ENCODE measurements around the gene FSTL1. TPM values are rescaled to one million over a fixed set of nuclear protein-coding genes. Genes with fewer than 3 reads are reported as not detected.

Gene FSTL1, protein sequence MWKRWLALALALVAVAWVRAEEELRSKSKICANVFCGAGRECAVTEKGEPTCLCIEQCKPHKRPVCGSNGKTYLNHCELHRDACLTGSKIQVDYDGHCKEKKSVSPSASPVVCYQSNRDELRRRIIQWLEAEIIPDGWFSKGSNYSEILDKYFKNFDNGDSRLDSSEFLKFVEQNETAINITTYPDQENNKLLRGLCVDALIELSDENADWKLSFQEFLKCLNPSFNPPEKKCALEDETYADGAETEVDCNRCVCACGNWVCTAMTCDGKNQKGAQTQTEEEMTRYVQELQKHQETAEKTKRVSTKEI
- total RNA-seq = 1,000 to 10,000 TPM in 1 of 2 donors, 100 to 1,000 TPM in 1; 548 to 1,310 TPM
- long read RNA-seq, donor 1, full-length matches to known transcripts = 335 of 520 reads
- long read RNA-seq, donor 1, partial matches to known transcripts = 56 of 520 reads
- long read RNA-seq, donor 1, other reads (novel, unspliced or antisense) = 129 of 520 reads
- long read RNA-seq, donor 2, full-length matches to known transcripts = 52 of 136 reads
- long read RNA-seq, donor 2, partial matches to known transcripts = 17 of 136 reads
- long read RNA-seq, donor 2, other reads (novel, unspliced or antisense) = 67 of 136 reads

DNA sequence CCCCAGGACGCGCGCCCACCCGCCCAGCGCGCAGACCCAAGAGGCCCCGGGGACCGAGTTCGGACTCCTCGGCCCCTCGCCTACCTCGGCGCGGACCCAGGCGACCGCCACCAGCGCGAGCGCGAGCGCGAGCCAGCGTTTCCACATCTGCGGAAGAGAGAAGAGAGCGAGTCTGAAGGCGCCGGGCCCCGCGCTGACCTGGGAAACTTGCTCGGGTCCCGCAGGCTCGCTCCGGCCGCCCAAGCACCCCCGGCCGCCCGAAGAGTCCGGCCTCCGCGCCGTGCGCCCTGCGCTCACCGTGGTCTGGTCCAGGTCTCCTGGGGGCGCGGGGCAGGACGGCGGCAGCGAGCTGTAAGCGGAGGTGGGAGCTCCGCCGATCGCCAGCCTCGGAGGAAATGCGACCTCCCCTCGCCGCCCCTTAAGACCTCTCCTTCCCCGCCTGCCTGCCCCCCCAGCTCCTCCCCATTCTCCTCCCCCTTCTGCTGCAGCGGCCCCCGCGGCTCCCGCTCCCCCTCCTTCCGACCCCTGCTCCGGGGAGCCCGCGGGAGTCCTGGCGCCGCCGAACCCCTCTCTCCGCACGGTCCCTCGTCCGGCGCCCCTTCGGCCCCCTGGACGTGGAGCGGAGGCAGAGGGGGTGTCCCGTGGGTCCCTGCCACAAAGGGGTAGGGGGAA lies at the start of gene FSTL1:
Gene FSTL1 (minus strand): TSS at position 393 of the 672 bp plus-strand sequence. CDS start 246 bp downstream, at position 147.
- intact Hi-C loops (cut with DNase I) = loop anchor here in 1 of 2 donors (5.0 kb wide), 1 partner anchor 47 kb away; no protein-coding TSS in a partner anchor
- DNase-seq (ENCODE audit: low spot score) = peak; percentile 90

DNA sequence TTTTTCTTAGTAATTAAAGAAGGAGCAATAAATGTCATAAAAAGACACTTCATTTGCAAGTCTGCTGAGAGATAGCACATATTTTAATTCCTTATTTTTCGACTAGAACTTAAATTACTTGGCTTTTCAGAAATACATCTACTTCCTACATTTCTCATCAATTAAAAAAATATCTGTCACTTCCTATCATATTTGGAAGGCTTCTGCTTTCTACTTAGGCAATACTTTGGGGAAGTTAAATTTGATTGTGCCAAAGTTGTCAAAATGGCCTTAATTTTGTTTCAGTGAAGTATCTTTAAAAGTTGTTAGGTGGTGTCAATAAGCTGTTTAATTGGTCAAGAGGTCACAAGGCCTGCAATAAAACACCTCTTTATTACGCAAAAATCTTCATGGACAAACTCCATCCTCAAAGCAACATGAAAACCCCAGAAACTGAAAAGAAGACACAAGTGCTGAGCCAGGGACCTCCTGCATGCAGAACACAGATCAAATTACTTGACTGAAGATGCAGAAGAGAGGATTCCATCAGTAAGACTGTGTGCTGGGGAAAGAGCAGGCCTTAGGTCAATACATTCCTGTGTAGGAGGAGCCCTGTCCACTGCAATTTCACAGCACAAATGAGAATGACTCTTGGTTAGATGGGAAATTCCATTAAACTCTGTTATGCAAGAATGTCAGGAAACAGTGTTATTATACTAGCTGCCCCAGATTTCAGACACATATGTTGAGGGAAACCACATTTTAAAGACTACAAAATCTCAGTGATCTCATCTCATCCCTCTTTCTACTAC lies 48.0 kb upstream of the FSTL1 start:
- DNase-seq (ENCODE audit: low spot score) = no peak
- intact Hi-C loops (cut with DNase I) = loop anchor here in 1 of 2 donors (5.0 kb wide), 1 partner anchor 46 kb away; the partner anchor contains the start of gene FSTL1

DNA sequence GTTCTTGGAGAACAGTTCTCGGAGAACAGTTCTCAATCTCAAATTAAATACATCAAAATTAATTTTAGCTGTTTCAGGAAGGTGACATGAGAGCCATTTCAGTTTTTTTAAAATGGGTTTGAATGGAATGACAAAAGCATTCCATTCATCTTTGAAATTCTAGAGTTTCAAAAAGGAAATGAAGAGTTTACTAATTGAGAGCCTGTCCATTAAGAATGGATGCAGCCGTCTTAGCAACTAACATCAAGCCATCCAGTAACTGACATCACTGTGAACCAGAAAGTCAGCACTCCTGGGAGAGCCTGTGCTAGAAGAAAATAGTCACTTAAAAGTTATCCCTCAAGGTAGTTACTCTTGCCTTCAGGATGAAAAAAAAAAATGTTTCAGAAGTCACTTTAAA lies 47.0 kb upstream of the FSTL1 start:
- DNase-seq (ENCODE audit: low spot score) = no peak
- intact Hi-C loops (cut with DNase I) = loop anchor here in 1 of 2 donors (5.0 kb wide), 1 partner anchor 46 kb away; the partner anchor contains the start of gene FSTL1

DNA sequence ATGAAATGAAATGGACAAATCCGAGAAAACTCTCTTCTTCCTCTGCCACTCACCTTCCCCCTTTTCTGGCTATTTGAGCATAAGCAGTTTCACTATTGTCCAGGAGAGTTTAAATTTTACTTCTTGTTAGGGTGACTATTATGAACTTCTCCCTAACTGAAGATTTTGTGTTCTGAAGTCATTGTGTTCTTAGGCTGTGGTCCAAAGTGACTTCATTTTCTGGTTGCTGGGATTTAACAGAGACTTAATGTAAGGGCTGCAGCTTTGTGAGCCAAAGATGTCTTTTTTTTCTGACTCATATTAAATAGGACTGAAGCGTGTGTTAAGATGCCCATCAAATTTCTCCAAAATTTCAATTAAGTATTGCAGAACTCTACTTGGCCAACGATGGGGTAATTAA lies 46.5 kb upstream of the FSTL1 start:
- no peak for DNase-seq (ENCODE audit: low spot score)
- intact Hi-C loops (cut with DNase I) = loop anchor here in 1 of 2 donors (5.0 kb wide), 1 partner anchor 45 kb away; the partner anchor contains the start of gene FSTL1

DNA sequence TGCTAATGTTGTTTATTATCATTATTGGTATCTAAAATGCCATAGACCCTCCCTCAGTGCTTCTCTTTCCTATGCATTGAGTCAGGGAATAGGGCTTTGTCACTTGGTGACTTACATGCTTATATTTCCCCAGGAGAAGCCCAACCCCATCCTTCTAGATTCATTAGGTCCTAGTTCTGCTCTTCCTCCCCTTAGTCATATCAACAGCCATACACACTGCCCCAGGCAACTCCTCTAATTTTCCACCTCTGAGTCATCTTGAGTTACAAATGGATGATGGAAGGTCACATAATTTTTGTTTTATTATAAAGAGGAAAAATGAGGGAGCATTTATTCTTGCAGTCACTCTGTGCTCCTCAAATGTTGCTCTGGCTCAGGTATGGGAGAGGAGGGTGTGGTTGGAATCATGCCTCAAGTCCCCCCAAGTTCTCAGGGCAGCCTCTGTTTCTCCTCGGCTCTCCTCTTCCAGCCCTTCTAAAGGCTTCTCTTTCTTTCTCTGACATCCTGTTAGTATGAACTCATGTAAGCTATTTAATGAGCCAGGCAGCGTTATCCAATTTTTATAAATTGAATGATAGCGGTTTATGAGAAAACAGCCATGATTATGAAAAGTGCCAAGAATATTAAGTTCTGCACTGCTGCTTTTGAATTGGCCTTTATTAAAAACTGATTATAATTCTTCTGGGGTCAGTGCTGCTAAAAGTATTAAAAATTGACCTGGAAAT lies 45.6 kb upstream of the FSTL1 start:
- no peak for DNase-seq (ENCODE audit: low spot score)
- intact Hi-C loops (cut with DNase I) = loop anchor here in 1 of 2 donors (5.0 kb wide), 1 partner anchor 44 kb away; the partner anchor contains the start of gene FSTL1

DNA sequence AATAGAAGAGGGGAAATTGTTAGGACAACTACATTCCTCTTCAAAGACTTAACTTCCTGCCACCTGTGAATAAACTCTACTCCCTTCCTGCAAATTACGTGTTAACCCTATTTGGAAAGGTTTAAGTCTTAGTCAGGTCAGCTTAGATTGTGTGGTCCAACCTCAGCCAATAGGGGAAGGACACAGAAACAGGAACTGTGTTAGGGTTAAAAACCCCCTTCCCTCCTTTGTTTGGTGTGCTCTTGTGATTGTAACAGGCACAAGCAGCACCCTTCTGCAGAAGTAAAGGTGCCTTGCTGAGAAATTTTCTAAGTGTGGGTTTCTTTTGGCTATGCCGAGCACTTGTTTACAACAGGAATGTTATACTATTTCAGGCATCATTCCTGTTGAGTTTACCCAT lies 45.0 kb upstream of the FSTL1 start:
- DNase-seq (ENCODE audit: low spot score) = no peak
- intact Hi-C loops (cut with DNase I) = loop anchor here in 1 of 2 donors (5.0 kb wide), 1 partner anchor 44 kb away; the partner anchor contains the start of gene FSTL1

DNA sequence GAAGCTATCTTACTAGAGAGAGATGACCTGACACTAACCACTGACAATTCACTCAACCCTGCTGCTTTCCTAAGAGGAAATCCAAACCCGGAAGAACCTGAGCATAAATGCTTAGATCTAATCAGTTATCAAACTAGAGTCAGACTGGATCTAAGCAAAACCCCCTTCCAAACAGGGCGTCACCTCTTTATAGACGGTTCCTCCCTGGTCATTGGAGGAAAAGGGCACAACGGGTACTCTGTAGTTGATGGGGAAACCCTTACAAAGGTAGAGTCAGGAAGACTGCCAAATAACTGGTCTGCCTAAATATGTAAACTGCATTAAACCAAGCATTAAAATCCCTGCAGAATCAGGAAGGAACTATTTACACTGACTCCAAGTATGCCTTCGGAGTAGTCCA lies 41.3 kb upstream of the FSTL1 start:
- no peak for DNase-seq (ENCODE audit: low spot score)
- intact Hi-C loops (cut with DNase I) = no loop called here

DNA sequence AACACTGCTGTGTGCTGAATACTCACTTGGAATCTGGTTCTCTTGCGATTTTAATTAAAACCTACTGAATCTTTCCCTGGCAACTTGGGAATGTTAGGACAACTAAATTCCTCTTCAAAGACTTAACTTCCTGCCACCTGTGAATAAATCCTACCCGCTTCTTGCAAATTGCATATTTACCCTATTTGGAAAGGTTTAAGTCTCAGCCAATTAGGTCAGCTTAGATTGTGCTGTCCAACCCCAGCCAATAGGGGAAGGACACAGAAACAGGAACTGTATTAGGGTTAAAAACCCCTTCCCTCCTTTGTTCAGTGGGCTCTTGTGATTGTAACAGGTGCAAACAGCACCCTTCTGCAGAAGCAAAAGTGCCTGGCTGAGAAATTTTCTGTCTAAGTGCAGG lies 38.6 kb upstream of the FSTL1 start:
- intact Hi-C loops (cut with DNase I) = no loop called here
- DNase-seq (ENCODE audit: low spot score) = no peak

DNA sequence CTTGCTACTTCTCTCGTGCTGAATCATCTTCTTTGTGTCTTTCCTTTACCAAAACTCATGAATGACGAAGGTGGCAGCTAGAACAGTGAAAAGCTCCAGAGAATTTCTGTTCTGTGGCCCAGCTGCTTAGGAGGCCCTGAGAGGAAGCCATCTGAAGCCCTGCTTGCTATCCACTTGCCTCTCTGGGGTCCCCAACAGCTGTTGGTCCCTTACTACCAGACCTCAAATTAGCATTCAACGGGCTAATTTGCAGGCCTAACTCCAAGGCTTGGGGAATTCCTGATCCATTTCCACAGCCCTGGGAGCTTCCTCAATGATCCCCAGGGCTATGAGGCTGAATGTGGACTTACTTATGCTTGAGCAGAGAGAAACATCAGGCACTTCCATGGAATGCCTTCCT lies 37.5 kb upstream of the FSTL1 start:
- no peak for DNase-seq (ENCODE audit: low spot score)
- intact Hi-C loops (cut with DNase I) = no loop called here

DNA sequence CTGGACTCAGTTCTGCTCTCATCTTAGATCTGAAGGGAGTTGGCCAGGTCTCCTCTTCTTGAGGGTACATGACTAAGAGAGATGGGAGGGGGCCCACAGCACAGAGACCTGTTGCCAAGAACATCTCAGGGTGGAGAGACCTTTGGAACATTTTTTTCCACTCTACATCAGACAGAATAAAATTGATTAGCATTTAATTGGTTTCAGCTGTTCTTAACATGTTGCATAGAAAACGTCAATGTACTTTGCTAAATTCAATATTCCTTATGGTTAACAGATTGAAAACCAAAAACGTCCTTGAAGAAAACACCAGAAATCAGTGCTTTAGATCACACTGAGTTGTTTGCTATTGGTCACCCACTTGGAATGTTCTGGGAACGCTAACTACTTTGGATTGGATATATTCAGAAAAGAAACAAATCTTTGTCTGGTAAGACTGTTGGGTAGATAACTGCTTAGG lies 36.4 kb upstream of the FSTL1 start:
- intact Hi-C loops (cut with DNase I) = no loop called here
- DNase-seq (ENCODE audit: low spot score) = no peak

DNA sequence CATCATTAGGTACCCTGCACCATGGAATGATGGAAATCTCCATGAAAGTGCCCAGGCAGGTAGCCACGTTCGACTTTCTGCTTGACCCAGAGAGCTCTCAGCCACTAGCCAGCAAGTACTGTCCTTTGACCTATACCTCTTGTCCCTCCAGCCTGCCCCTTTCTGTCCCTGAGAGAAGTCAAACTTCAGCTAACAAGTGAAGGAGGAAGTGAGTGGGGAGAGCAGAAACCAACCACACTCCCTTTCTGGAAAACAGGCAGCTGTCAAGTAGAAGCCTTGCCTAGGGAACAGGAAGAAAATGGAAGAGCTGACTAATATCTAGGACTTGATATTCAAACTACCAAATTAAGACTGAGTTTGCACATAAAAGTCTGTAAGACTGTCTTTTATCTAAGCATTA lies 30.3 kb upstream of the FSTL1 start:
- no peak for DNase-seq (ENCODE audit: low spot score)
- intact Hi-C loops (cut with DNase I) = no loop called here

DNA sequence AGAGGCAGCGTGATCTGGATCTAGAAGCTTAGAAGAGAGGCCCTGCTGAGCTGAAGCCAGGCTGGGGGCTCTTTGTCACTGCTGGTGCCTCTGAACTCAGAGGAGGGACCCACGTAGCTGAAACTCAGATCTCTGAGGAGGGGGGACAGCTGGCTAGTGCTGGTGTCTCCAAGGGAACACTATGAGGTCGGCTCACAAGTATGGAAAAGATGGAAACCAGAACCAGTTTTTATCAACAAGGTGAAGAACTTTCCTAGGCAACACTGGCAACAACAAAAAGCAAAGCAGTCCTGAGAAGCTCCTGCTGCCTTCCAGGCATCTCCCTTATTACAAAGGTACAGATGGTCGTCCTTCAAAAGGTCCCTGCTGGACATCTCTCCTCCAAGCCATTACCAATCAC lies 27.0 kb upstream of the FSTL1 start:
- DNase-seq (ENCODE audit: low spot score) = no peak
- intact Hi-C loops (cut with DNase I) = no loop called here

DNA sequence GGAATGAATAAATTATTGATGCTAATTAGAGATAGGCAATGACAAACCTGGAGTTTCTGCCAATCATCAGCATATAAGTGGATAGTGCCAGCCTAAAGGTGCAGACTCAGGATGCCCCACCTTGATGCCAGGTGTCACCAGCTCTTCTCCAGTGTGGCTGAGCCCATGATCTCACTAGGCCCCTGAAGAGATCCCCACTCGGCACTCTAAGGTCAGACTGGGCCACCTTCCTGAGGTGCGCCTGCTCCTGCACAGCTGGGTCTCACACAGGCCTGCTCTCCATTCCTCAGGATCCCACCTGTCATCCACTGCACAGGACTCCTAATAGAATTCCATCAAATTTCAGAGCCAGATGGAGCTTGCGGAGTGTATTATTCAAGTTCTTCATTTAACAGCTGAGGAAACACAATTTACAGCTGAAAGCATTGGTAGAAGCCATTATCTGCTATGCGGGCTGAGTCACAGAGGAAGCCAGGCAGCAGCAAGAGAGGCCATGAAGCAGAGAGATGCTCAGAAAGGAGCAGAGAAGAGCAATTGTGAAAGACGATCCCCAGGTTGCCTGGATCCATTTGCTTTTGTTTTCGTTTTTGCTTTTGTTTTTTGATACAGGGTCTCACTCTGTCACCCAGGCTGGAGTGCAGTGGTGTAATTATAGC lies 25.1 kb upstream of the FSTL1 start:
- intact Hi-C loops (cut with DNase I) = no loop called here
- no peak for DNase-seq (ENCODE audit: low spot score)

DNA sequence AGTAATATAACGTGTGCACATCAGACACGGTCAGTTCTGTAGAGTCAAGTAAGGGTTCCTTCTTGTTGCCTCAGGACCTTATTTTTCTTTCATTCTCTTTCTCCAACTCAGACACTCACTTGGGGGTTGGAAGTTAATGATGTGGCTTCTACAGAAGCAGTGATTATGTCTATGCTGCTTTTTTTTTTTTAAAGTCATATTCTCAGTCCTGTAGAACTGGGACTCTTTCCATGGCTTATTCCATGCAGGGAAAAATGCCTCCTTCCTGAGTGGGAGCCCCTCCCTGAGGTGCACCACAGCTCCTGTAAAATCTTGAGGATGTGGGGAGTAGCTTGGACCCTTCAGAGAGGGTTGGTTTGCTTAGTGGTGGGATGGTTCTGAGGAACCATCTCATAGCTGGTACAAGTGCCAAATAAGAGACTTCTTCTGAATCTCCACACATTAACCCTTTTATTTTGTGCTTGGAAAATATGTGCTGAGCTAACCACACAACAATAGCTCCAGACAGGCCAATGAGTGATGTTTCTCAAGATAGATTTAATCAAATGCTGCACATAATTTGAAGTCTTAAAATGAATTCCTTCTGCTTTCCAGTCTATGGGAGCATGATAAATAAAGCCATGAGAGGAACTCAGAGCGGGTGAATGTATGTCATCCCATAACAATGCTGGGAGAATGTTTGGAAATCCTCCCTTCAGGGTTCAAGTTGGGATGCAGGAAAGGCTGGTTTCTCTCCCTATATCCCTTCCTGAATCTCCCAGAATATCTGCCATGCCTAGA lies 23.3 kb upstream of the FSTL1 start:
- no peak for DNase-seq (ENCODE audit: low spot score)
- intact Hi-C loops (cut with DNase I) = no loop called here

DNA sequence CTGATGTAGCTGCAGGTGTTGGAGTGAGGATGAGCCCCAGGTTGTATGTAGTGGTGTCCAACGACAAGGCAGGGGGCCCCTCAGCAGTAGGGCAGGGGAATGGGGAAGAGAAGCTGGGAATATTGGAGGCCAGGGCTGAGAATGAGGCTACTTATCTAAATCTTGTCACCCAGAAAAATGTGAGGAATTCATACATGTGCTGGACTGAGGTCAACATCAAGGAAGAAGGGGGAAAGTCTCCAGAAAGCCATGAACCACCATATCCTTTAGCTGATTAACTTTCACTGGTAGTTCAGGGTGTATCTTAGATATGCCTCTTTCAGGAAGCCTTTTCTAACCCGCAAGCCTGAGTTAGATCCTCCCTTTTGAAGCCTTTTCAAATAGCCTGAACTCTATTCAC lies 22.6 kb upstream of the FSTL1 start:
- intact Hi-C loops (cut with DNase I) = no loop called here
- DNase-seq (ENCODE audit: low spot score) = no peak

DNA sequence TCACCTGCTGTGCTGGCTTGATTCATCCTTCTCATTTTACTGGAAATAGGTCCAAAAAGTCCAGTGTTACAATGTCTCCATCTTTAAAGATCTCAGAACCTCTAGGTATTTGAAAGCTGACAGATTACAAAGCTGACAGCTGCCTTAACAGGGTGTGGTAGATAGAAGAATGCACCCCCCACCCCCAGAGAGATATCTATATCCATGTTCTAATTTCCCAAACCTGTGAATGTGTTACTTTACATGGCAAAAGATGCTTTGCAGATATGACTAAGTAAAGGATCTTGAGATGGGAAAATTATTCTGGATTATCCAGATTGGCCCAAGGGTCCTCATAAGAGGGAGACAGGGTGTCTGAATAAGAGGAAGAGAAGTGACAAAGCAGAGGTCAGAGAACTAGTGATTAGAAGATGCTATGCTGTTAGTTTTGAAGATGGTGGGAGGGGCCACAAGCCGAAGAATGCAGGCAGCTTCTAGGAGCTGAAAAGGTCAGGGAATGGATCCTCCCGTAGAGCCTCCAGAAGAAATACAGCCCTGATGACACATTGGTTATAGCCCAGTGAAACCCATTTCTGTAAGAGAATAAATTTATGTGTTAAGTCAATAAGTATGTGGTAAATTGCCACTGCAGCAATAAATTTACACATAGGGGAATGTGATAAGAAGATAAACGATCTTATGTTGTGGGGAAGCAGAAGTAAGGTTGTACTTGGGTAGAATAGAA lies 21.5 kb upstream of the FSTL1 start:
- intact Hi-C loops (cut with DNase I) = no loop called here
- DNase-seq (ENCODE audit: low spot score) = no peak

DNA sequence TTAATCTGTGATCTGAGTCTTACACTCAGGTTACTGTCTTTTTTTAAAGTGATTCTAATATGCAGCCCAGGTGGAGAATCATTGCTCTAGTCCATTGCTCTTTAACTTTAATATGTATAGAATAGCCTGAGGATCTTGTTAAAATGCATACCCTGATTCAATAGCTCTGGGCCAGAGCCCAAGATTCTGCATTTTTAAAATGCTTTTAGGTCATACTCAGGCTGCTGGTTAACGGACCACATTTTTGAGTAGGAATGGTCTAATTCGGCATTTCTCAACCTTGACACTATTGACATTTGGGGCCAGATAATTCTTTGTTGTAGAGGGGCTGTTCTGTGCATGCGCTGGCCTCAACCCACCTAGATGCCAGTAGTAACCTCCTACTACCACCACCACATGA lies 20.9 kb upstream of the FSTL1 start:
- no peak for DNase-seq (ENCODE audit: low spot score)
- intact Hi-C loops (cut with DNase I) = no loop called here
